GM18873 (cell line): Measurements from ENCODE around the gene TBL1X.
"Not testable (repeated sequence)": the region's sequence is repeated elsewhere in the genome, so short reads cannot be mapped to it uniquely, and the experiment has no call there.

Source experiments
- ATAC-seq: cut with Tn5 transposase; IDR thresholded peaks from one replicate; pipeline ENCODE4 v1.9.1; 2021; ENCODE audit warnings: mild to moderate bottlenecking, moderate library complexity, moderate number of reproducible peaks; ENCODE audit not compliant: unreplicated experiment, low FRiP score

TBL1X gene

GRCh38 chrX:9738151-9738550, 273.3 kb downstream of the TBL1X start:
- no peak for ATAC-seq

- ATAC-seq, result no peak
Observed at GRCh38 chrX:9739130-9739529, 274.3 kb downstream of the TBL1X start.

- ATAC-seq, result no peak
Observed at GRCh38 chrX:9745417-9746115, 280.7 kb downstream of the TBL1X start.

GRCh38 chrX:9746148-9746888, 281.5 kb downstream of the TBL1X start:
- ATAC-seq, result no peak

GRCh38 chrX:9747644-9748043, 282.8 kb downstream of the TBL1X start:
- no peak for ATAC-seq

GRCh38 chrX:9749146-9749692, 284.4 kb downstream of the TBL1X start:
- no peak for ATAC-seq

GRCh38 chrX:9757366-9757765, 292.5 kb downstream of the TBL1X start:
- no peak for ATAC-seq

- no peak for ATAC-seq
Observed at GRCh38 chrX:9758021-9758638, 293.3 kb downstream of the TBL1X start.

- ATAC-seq, result no peak
Observed at GRCh38 chrX:9759337-9759736, 294.5 kb downstream of the TBL1X start.

GRCh38 chrX:9765072-9765736, 300.3 kb downstream of the TBL1X start:
- ATAC-seq, result no peak

- no peak for ATAC-seq
Observed at GRCh38 chrX:9765737-9766097, 300.9 kb downstream of the TBL1X start, which contains the start of gene GPR143. TSS of gene GPR143 (minus strand) at chrX:9765847. CDS start at chrX:9765817, 30 bp downstream.

GRCh38 chrX:9767375-9767774, 302.5 kb downstream of the TBL1X start:
- ATAC-seq, result no peak

- not testable (repeated sequence) for ATAC-seq
Observed at GRCh38 chrX:9768321-9768839, 303.5 kb downstream of the TBL1X start.

- no peak for ATAC-seq
Observed at GRCh38 chrX:9770319-9770718, 305.5 kb downstream of the TBL1X start.

- no peak for ATAC-seq
Observed at GRCh38 chrX:9772943-9773342, 308.1 kb downstream of the TBL1X start.

- ATAC-seq, result no peak
Observed at GRCh38 chrX:9775930-9776329, 311.1 kb downstream of the TBL1X start.

- no peak for ATAC-seq
Observed at GRCh38 chrX:9781941-9782340, 317.1 kb downstream of the TBL1X start.

- ATAC-seq, result no peak
Observed at GRCh38 chrX:9784332-9784731, 319.5 kb downstream of the TBL1X start.

GRCh38 chrX:9785254-9785943, 320.5 kb downstream of the TBL1X start:
- ATAC-seq, result no peak
